Stimulated activated CD4-positive, alpha-beta T cell treated with anti-CD3 and anti-CD28 coated beads, Interleukin-15, amount 100 ng/mL, for 24 hours (primary cell): Measurements from ENCODE around the gene SLC37A1.
"Not testable (repeated sequence)": the region's sequence is repeated elsewhere in the genome, so short reads cannot be mapped to it uniquely, and the experiment has no call there.

Experiments used
- DNase-seq: peaks from one replicate; pipeline ENCODE4 v3.0.0-alpha.2; 2020

SLC37A1 gene

DNA sequence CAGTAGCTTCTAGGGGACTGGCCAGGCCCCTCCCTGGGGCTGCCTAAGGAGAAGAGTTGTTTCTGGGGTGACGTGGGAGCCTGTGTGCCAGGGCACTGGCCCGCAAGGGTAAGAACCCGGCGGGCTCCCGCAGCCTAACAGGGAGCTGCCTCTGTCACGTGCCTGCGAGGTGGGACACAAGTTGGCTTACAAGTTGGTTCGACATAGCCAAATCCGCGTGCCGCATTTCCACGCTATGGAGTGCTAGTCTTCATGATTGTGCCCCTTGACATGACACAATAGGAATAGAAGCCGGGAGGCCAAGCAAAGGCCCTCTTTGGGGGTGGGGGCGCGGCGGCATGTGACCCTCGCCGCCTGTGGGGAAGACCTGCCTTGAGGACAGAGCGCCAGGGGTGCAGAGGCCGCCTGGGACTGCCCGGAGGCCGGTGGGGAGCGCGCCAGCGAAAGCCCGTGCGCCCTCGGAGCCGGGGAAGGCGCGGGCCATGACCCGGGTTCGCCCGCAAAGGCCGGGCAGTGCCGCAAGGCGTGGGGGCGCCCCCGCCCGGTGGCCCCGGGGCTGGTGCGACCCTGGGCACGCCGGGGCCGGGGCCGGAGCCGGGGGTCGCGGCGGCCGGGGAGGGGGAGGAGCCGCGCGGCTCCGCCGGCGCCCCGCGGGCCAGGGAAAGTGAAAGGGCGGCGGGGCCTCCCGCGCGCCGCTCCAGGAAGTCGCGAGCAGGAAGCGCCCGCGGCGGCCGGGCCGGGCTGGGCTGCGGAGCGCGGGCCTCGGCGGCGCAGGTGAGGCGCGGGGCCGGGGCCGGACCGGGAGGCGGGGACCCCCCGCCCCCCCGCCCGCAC lies at the start of gene SLC37A1:
TSS of gene SLC37A1 (plus strand) at position 702 of the 834 bp plus-strand sequence. CDS start 4,603 bp downstream, outside the sequence.
- peak; percentile 60 for DNase-seq

DNA sequence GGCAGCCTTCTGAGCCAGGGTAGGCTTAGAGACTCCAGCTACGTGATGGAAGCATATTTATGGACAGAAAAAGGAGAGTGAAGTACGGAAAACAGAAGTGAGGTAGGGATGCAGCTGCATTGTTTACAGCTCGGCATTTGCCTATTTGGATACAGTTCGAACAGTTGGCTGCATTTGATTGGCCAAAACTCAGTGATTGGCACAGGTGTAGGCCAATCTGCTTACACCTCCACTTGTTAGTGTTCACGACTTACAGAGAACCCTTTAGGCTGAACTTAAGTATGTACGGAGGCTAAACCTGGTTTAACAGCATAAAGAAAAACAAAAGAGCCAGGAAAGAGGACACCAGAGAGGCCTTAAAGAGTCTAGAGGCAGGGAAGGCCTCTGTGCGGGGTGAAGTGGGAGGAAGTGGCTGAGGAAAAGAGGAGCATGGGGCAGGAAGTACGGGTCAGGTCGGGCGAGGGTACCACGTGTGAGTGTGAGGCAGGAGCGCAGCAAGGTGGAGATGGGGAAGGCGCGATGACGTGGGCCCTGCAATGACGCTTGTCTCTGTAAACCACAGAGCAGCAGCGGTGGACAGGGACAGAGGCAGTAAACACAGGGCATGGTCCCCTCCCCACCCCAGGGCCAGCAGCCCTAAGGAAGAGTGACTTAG lies 49.7 kb upstream of the SLC37A1 start:
- DNase-seq: peak; percentile 65

DNA sequence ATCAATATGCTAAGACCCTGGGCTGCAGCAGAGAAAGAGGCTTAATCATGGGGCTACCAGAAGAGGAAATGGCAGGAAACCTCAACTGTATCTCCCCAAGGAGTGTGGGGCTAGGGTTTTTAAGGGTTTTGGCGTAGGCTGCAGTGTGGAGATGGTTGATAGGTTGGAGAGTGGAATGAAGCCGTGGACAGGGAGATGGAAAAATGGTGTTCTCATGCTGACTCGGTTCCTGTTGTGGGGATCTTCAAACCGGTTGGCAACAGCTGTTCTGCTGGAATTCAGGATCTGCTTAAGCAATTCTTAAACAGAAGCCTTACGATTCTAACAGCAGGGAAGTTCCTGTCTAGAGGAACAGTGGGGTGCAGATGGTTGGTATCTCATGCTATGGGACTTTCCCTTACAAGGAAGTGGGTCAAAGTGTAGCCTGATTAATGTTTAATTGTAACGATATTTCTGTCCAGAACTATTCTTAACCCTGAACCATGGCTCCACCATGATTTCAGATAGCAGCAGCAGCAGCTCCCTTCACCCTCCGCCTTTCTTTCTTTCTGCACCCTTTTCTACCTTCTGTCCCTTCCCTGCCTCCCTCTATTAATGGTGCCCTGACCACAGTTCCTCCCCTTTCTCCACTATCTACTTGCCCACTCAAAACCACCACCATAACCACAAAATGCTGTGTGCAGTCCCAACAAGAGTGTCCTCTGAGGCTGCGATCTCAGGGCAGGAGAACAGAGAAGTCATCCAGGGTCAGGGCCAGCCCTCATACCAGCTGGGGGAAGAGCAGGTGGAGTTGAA lies 48.4 kb upstream of the SLC37A1 start:
- no peak for DNase-seq

DNA sequence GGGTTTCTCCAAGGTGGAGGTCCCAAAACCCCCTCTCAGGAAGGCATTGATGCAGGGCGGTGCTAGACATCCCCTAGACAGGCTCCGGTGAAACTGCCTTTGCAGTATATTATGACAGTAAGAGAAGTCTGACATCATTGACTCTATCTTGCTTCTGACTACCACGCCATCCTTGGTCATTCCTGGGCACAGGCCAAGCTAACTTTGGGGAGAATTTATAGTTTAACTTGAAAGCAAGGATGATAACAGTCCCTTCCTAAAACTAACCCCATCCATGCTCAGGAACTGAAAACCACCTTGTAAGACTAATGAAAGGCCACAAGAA lies 47.9 kb upstream of the SLC37A1 start:
- DNase-seq: no peak

GRCh38 chr21:42466700-42467099 lies 47.0 kb upstream of the SLC37A1 start:
- no peak for DNase-seq

DNA sequence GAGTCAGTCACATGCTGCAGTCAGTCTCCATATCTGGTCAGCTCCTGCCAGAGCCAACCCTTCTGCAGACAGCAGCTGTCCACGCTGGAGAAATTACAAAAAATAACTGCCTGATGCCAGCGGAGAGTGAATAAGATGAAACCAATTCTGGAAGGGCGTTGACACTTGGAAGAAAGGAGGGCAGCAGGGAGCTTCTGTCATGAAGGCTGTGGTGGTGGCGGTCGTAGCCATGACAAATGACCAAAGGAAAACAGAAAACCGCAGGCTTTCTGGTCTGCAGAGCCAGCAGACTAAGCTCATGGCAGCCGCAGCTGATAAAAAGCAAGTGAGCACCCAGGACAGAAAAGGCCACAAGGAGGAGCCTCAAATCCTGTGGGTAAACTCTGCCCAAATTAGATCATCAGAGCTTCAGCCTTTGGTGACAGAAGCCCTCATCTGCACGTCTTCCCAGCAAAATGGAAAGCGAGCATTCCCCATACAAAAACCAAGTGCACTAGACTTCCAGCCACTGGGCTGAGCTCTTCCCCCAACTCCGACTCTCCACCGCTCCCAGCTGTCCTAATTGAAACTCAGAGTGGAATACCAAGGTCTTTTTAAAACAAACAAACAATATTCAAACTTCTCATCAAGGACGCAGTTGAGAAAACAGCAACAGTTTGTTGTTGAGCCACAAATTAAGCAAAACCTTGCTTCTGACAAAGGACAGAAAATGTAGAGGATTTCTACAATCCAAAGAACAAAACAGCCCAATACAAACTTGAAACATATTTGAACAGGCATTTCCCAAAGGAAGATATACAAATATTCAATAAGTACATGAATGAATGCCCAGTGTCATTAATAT lies 46.3 kb upstream of the SLC37A1 start:
- no peak for DNase-seq

GRCh38 chr21:42468491-42469131 lies 45.0 kb upstream of the SLC37A1 start:
- DNase-seq: no peak

GRCh38 chr21:42469272-42469671 lies 44.4 kb upstream of the SLC37A1 start:
- no peak for DNase-seq

DNA sequence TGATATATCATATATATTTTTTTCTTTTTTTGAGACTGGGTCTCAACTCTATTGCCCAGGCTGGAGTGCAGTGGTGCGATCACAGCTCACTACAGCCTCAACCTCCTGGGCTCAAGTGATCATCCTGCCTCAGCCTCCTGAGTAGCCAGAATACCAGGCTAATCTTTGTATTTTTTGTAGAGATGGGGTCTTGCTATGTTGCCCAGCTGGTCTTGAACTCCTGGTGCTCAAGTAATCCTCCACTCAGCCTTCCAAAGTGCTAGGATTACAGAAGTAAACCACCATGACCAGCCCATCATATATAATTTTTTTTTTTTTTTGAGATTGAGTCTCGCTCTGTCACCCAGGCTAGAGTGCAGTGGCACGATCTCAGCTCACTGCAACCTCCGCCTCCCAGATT lies 43.9 kb upstream of the SLC37A1 start:
- not testable (repeated sequence) for DNase-seq

DNA sequence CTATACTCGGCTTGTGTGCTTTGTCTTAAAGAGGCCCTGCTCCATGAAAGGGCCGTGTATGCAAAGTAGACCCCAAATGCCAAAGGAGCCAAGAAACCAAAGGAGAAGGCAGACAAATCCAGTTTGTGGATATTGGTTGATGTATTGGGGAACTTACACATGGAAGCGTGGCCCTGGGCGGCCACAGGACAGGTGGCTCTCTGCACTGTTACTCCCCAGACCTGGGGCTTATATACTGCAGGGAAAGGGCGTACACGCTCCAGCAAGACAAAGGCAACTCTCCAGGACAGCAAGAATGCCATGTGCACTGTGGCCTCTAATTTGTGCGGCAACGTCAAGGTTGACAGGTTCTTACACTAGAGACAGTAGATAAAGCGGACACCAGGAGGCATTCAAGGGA lies 42.4 kb upstream of the SLC37A1 start:
- no peak for DNase-seq

GRCh38 chr21:42471716-42472330 lies 41.8 kb upstream of the SLC37A1 start:
- no peak for DNase-seq

- no peak for DNase-seq
Measured at GRCh38 chr21:42472521-42472920, 41.1 kb upstream of the SLC37A1 start.

- no peak for DNase-seq
Measured at GRCh38 chr21:42473498-42474042, 40.1 kb upstream of the SLC37A1 start.

DNA sequence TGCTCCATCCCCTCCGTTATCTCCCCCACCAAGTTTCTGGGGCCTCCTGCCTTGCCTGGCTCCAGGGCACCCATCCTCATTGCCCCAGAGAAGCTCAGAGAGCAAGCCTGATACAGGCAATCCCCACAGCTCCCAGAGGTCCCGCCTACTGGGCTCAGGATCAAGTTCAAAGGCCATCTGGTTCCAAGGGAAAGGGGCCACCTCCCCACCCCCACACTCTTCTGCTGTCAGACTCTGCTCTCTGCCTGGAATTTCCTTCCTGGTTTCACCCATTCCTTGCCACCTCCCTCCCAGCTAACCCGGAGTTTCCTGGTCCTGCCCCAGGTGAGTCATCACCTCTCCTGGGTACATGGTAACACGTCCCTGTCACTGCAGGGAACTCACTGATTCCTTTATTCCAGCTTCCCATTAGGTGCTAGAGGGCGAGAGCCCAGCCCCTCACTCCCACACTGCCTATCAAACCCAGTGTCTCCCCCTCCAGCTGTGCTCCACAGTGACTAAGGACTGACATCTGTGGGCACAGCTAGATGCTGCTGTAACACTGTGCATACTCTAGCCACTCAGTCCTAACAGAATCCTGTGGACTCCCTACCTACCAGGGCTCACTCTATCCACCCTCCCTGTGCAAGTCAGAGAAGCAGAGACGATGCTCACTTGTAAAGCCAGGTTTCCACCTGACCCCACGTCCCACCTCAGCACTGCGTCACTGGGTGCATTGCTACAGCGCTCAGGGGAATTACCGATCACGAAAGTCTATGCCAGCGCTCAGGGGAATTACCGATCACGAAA lies 39.4 kb upstream of the SLC37A1 start:
- no peak for DNase-seq

DNA sequence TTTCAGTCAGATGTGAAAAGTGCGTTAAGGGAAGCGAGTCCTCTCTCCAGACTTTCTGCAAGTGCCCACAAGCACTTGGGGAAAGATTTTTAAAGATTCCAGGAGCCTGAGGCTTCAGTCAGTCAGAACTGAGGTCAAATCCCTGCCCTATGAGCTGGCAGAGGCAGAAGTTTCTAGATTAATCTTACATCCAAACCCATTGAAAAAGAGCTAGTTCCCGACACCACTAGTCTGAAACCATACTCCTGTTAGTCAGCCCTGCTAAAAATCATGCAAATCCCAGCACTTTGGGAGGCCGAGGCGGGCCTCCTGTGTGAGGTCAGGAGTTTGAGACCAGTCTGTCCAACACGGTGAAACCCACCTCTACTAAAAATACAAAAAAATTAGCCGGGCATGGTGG lies 38.6 kb upstream of the SLC37A1 start:
- DNase-seq: no peak

DNA sequence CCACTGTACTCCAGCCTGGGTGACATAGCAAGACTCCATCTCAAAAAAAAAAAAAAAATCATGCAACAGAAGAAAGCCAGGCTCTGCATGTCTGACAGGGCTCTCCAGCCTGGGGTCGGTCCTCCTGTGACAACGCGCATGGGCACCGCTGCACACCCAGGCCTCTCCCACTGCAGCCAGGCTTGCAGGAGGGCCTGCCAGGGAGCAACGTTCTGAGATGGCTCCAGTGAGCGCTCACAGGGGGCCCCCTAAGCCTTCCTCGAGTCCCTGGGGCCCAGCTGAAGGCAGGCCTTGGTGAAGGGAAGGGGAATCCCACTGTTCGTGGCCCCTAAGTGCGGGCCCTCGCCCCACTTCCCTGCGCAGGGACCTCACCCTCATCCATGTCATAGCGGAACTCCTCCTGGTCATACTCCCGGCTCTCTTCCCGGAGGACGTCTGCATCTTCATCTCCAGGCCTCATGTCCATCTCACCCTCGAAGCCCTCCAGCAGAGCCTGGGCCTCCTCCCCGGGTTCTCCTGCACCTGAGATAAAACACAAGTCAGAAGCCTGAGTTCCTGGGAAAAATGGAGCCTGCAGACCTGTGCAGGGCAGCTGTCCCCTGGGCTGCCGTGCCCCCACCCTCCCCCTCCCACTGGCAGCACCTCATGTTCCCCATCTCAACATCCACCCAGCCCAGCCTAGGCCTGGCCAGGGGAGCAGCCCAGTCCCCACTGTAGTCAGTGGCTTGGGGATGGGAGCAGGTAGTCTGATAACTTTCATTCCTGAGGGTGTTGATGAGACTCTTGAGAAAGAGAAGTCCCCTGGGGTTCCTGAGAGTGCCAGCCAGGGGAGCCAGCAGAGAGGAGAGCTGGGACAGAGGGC lies 37.9 kb upstream of the SLC37A1 start:
- DNase-seq: no peak

GRCh38 chr21:42476388-42477331 lies 37.0 kb upstream of the SLC37A1 start:
- DNase-seq: no peak

- DNase-seq: no peak
Measured at GRCh38 chr21:42478504-42478903, 35.1 kb upstream of the SLC37A1 start.
